Muscle of back (tissue), 11 donors: ENCODE measurements around the gene TINAG. TPM values are rescaled to one million over a fixed set of nuclear protein-coding genes. Genes with fewer than 3 reads are reported as not detected.

Experiments used
- DNase-seq, 3 donors: peaks; one replicate each; pipeline versions ENCODE4 v3.0.0 to v3.0.0-alpha.2; 2013
- polyA plus RNA-seq, 10 donors: library from polyadenylated mRNA; unstranded; fragments of 120-200 nt; gene quantifications; one replicate each; pipeline ENCODE4 v1.2.1, GENCODE V29; 2013; ENCODE audit not compliant: insufficient read length in 10 of 10

The TINAG gene
- polyA plus RNA-seq, 10 donors: 0.09 TPM; not detected in 9

DNA sequence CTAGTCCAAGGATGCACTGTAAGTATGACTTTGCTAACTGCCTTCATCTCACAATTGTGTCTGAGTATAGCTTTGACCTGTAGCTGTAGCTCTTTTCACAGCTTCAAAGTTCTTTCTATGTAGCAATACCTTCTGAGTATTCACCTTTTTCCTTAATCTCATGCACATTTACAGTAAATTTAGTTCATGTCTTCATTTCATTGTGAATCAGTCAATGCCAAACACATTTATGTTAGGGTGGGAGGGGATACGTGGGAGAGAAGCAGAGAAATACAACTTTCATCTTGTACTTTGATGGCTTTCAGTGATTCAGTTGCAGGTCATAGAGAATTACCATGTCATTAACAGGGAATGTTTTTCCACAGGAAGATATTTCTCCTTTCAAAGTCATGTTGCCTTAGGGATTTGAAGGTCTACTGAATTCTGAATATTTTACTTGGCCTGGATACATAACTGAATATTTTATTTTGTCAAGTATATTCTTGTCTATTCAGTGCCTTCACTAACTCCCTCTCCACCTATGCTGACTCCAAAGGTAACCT is 119.2 kb downstream of the TINAG start:
- DNase-seq: no peak

DNA sequence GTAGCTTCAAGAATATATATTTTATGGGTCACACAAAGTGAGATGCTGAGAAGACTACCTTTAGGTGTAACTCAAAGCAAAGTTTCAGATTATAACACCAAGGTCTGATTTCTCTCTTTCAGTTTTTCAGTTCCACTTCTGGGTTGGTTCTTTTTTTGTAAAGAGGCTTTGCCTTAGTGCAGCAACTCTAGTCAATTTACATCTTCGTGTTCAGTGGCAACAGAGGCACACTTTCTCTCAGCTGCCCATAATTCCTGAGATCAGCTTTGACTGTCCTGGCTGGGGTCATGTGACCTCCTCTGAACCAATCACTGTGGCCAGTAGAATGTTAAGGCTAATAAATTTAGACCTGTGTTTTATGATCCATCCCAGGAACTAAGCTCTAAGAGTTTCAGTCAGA is 120.2 kb downstream of the TINAG start:
- no peak for DNase-seq

DNA sequence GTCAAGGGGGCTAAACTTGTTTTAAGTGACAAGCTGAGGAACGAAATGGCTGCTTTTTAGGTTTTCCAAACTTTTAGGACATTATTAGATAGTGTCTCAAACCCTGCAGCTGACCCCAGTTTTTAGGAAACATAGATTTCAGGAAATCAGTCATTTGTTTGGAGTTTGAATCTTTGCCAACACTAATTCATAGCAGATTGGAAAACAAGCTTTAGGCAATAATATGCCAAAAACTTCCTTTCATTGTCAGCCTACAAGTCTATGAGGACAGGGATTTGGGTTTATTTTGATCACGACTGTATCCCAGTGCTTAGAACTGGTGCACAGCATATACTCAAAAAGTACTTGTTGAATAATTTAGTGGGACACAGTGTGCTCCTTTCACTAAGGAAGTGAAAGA is 123.2 kb downstream of the TINAG start:
- peak; percentile 50 to 80 (median 68) for DNase-seq

Other genes with a start within 250 kb of the TINAG start
- gene MLIP, start 197.0 kb upstream of the TINAG start, polyA plus RNA-seq: 10 to 100 TPM; 20.2 to 74.8 (median 53.4) TPM